ENCODE measurements around the gene TRAP1. TPM values are rescaled to one million over a fixed set of nuclear protein-coding genes. Genes with fewer than 3 reads are reported as not detected.
"Not testable (repeated sequence)": the region's sequence is repeated elsewhere in the genome, so short reads cannot be mapped to it uniquely, and the experiment has no call there.

TRAP1 gene
- polyA plus RNA-seq, 3 donors, result 22.8 to 54.0 (median 22.9) TPM

DNA sequence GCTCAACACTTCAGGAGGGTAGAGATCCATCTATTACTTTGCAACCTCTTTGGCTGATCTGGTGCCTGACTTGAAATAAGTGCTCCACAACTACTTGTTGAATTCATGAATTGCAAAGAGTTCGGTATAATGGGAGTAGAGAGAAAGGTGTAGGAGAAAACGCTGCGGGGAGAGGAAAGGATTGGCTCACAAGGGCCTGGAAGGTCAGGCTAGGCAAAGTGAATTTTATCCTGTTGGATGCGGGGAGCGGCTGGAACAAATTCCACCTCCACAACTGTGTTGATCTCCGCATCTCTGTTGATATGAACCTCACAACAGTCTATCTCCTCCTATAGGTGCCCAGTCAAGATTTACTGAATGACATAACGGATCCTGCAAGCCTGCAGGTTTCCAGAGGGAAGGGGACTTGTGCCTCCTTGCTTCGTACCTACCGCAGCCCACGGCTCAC, 106.6 kb downstream of the TRAP1 start:
- Histone ChIP-seq H3K79me2 (ENCODE audit: insufficient read depth, low read length) (peaks cover 54% of the 10 kb centered on the region), H3K9ac (ENCODE audit: insufficient read depth, low read length, poor library complexity, severe bottlenecking) (peak overlapping the region; percentile 84), H4K20me1 (ENCODE audit: insufficient read depth, low read length) (peaks cover 15% of the 10 kb centered on the region), H3K4me1 (ENCODE audit: control insufficient read depth in 1 of 2, insufficient read depth in 2 of 2, low read length in 2 of 2) (peaks cover 29 to 33% of the 10 kb centered on the region in 2 donors), H3K4me2 (replicated peaks; ENCODE audit: extremely low read depth, low read length, poor library complexity, severe bottlenecking) (peak overlapping the region; percentile 92), H3K9me3 (replicated peaks in 1 of 2; ENCODE audit: control insufficient read depth in 1 of 2, insufficient read depth in 1 of 2, low read length in 2 of 2) (no peaks in the 10 kb centered on the region), H3K36me3 (replicated peaks in 1 of 2; ENCODE audit: control insufficient read depth in 1 of 2, insufficient read depth in 2 of 2, low read length in 2 of 2) (peaks cover 0 to 30% of the 10 kb centered on the region in 2 donors), H3K27ac (ENCODE audit: low read depth in 1 of 2, low read length in 2 of 2) (peak overlapping the region in 1 of 2 donors; percentile 70), H2AFZ (ENCODE audit: insufficient read depth, low read depth, low read length, poor library complexity, severe bottlenecking) (peak overlapping the region; percentile 92), H3K4me3 (replicated peaks in 1 of 3; ENCODE audit: low read depth in 2 of 3, low read length in 3 of 3) (peak overlapping the region; percentile 82 to 97 (median 90)), H3K27me3 (ENCODE audit: control insufficient read depth in 2 of 2, insufficient read depth in 2 of 2, low read length in 2 of 2) (no peaks in the 10 kb centered on the region)
- Mint-ChIP-seq H3K27me3 (ENCODE audit: low read depth in 3 of 3) (peaks cover 0 to 1% (median 0%) of the 10 kb centered on the region in 3 donors), H3K4me1 (peaks cover 53% of the 10 kb centered on the region), H3K9me3 (no peaks in the 10 kb centered on the region), H3K27ac (peak overlapping the region; percentile 8 to 97 (median 70)), H3K4me3 (peak overlapping the region; percentile 89 to 98), H3K36me3 (peaks cover 23 to 38% of the 10 kb centered on the region in 2 donors)
- TF ChIP-seq, protein P1, sequence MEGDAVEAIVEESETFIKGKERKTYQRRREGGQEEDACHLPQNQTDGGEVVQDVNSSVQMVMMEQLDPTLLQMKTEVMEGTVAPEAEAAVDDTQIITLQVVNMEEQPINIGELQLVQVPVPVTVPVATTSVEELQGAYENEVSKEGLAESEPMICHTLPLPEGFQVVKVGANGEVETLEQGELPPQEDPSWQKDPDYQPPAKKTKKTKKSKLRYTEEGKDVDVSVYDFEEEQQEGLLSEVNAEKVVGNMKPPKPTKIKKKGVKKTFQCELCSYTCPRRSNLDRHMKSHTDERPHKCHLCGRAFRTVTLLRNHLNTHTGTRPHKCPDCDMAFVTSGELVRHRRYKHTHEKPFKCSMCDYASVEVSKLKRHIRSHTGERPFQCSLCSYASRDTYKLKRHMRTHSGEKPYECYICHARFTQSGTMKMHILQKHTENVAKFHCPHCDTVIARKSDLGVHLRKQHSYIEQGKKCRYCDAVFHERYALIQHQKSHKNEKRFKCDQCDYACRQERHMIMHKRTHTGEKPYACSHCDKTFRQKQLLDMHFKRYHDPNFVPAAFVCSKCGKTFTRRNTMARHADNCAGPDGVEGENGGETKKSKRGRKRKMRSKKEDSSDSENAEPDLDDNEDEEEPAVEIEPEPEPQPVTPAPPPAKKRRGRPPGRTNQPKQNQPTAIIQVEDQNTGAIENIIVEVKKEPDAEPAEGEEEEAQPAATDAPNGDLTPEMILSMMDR (IDR thresholded peaks at IDR 0.05), result no peak
- DNase-seq, result no peak
- intact Hi-C loops (cut with micrococcal nuclease), result loop anchor here in 1 of 2 donors (2.0 to 10.0 kb wide), 2 partner anchors 106 to 574 kb away; partner anchors contain the start of gene TRAP1
- 0% methylated on average over 3 of the region's 10 CpGs for WGBS (ENCODE audit: insufficient coverage)

DNA sequence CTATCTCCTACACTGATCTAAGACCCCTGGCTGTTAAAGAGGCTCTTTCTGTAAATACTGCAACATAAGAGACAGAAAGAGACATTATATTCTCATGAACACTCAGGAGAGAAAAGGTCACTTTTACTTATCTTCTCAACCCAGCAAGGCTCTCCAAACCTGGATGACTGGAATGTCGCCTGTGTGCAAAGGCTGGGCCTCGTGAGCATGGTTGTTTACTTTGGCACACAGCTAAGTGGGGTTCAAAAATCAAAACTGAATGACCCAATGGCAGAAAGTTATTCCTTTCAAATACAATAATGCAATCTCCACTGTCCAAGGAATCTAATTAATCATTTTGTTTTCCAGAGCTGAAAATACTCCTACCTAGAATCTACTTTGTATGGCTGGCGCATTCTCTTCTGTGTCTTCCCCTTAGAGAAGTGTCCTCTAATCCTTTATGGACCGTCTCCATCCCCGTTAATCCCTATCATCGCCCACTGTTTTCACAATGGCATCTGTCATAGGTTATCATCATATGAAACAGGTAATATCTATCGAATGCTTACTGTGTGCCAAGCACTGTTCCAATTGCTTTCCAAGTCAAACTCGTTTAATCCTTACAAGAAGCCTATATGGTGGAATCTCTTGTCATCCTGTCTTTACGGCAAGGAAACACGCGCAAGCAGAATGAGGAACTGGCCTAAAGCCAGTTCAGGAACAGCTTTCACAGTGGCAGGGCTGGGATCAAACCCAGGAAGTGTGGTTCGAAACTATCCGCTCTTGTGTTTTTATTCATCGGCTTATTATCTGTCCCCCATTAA, 107.2 kb downstream of the TRAP1 start:
- Histone ChIP-seq H3K27ac (ENCODE audit: low read depth in 1 of 2, low read length in 2 of 2) (peak overlapping the region in 1 of 2 donors; percentile 70), H3K4me3 (replicated peaks in 1 of 3; ENCODE audit: low read depth in 2 of 3, low read length in 3 of 3) (peak overlapping the region; percentile 82 to 97 (median 90)), H3K27me3 (ENCODE audit: control insufficient read depth in 2 of 2, insufficient read depth in 2 of 2, low read length in 2 of 2) (no peaks in the 10 kb centered on the region), H3K4me1 (ENCODE audit: control insufficient read depth in 1 of 2, insufficient read depth in 2 of 2, low read length in 2 of 2) (peaks cover 29 to 33% of the 10 kb centered on the region in 2 donors), H3K36me3 (replicated peaks in 1 of 2; ENCODE audit: control insufficient read depth in 1 of 2, insufficient read depth in 2 of 2, low read length in 2 of 2) (peaks cover 0 to 25% of the 10 kb centered on the region in 2 donors), H3K4me2 (replicated peaks; ENCODE audit: extremely low read depth, low read length, poor library complexity, severe bottlenecking) (peak overlapping the region; percentile 92), H2AFZ (ENCODE audit: insufficient read depth, low read depth, low read length, poor library complexity, severe bottlenecking) (peak overlapping the region; percentile 92), H3K79me2 (ENCODE audit: insufficient read depth, low read length) (peaks cover 47% of the 10 kb centered on the region), H4K20me1 (ENCODE audit: insufficient read depth, low read length) (peaks cover 8% of the 10 kb centered on the region), H3K9me3 (replicated peaks in 1 of 2; ENCODE audit: control insufficient read depth in 1 of 2, insufficient read depth in 1 of 2, low read length in 2 of 2) (no peaks in the 10 kb centered on the region), H3K9ac (ENCODE audit: insufficient read depth, low read length, poor library complexity, severe bottlenecking) (peak overlapping the region; percentile 84)
- DNase-seq, result peak; percentile 30 to 62 (median 59)
- no peaks in the 10 kb centered on the region for H3K9me3 Mint-ChIP-seq
- intact Hi-C loops (cut with micrococcal nuclease), result loop anchor here in 1 of 2 donors (2.0 to 10.0 kb wide), 2 partner anchors 107 to 575 kb away; partner anchors contain the start of gene TRAP1
- peak overlapping the region; percentile 8 to 97 (median 69) for H3K27ac Mint-ChIP-seq
- H3K36me3 Mint-ChIP-seq, result peaks cover 18 to 38% of the 10 kb centered on the region in 2 donors
- H3K4me1 Mint-ChIP-seq, result peaks cover 47% of the 10 kb centered on the region
- H3K4me3 Mint-ChIP-seq, result peak overlapping the region; percentile 89 to 98
- WGBS (ENCODE audit: insufficient coverage), result 51% methylated on average over 9 of the region's 14 CpGs
- peaks cover 0 to 1% (median 0%) of the 10 kb centered on the region in 3 donors for H3K27me3 Mint-ChIP-seq (ENCODE audit: low read depth in 3 of 3)
- TF ChIP-seq, protein P1 (IDR thresholded peaks at IDR 0.05), result no peak

DNA sequence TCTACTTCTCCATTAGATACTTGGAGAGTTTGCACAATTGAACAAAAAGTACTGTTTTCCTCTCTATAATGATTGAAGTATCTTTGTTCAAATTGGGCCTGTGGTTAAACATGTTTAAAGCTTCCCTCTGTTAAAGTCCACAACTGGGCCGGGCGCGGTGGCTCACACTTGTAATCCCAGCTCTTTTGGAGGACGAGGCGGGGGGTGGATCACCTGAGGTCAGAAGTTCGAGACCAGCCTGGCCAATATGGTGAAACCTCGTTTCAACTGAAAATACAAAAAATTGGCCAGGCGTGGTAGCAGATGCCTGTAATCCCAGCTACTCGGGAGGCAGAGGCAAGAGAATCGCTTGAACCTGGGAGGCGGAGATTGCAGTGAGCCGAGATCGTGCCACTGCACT, 108.3 kb downstream of the TRAP1 start:
- WGBS (ENCODE audit: insufficient coverage), result 96% methylated on average over 10 of the region's 13 CpGs

More for the DNA sequence above, 108.3 kb downstream of the TRAP1 start:
- H3K9me3 Mint-ChIP-seq; DNase-seq; H3K4me3 ChIP-seq (replicated peaks in 1 of 3; ENCODE audit: low read depth in 2 of 3, low read length in 3 of 3); H3K9me3 ChIP-seq (replicated peaks in 1 of 2; ENCODE audit: control insufficient read depth in 1 of 2, insufficient read depth in 1 of 2, low read length in 2 of 2); H3K4me3 Mint-ChIP-seq; H3K4me2 ChIP-seq (replicated peaks; ENCODE audit: extremely low read depth, low read length, poor library complexity, severe bottlenecking); H3K27ac ChIP-seq (ENCODE audit: low read depth in 1 of 2, low read length in 2 of 2); H2AFZ ChIP-seq (ENCODE audit: insufficient read depth, low read depth, low read length, poor library complexity, severe bottlenecking); H3K27me3 Mint-ChIP-seq (ENCODE audit: low read depth in 3 of 3); H4K20me1 ChIP-seq (ENCODE audit: insufficient read depth, low read length); intact Hi-C loops (cut with micrococcal nuclease); H3K27me3 ChIP-seq (ENCODE audit: control insufficient read depth in 2 of 2, insufficient read depth in 2 of 2, low read length in 2 of 2); H3K9ac ChIP-seq (ENCODE audit: insufficient read depth, low read length, poor library complexity, severe bottlenecking); H3K27ac Mint-ChIP-seq: not testable (repeated sequence)
- Histone ChIP-seq H3K79me2 (ENCODE audit: insufficient read depth, low read length) (peaks cover 36% of the 10 kb centered on the region), H3K36me3 (replicated peaks in 1 of 2; ENCODE audit: control insufficient read depth in 1 of 2, insufficient read depth in 2 of 2, low read length in 2 of 2) (peaks cover 0 to 28% of the 10 kb centered on the region in 2 donors), H3K4me1 (ENCODE audit: control insufficient read depth in 1 of 2, insufficient read depth in 2 of 2, low read length in 2 of 2) (peaks cover 28 to 29% of the 10 kb centered on the region in 2 donors)
- Mint-ChIP-seq H3K4me1 (peaks cover 40% of the 10 kb centered on the region), H3K36me3 (peaks cover 17 to 39% of the 10 kb centered on the region in 2 donors)

All from CD14-positive monocyte (primary cell).